ENCODE data around the gene CAMK1G.

CAMK1G gene

GRCh38 chr1:209635850-209636249 lies 52.3 kb downstream of the CAMK1G start:
- DNase-seq (ENCODE audit: low read depth in 2 of 2) = no peak

DNA sequence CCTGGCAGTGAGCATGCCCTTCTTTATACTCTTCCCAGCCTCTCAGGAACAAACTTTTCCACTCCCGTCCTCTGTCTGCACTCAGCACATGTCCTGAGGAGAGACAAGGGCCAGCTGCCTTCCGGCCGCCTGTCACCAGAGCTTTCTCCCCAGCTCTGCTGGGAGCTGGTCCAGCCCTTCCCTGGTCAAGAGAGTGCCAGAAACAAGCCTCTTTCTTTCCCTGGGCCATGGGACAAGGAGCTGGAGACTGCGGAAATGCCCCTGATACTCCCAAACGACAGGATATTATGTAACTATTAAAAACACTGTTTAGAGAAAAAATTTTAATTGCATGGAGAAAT lies 58.3 kb downstream of the CAMK1G start:
- DNase-seq (ENCODE audit: low read depth in 2 of 2) = no peak

DNA sequence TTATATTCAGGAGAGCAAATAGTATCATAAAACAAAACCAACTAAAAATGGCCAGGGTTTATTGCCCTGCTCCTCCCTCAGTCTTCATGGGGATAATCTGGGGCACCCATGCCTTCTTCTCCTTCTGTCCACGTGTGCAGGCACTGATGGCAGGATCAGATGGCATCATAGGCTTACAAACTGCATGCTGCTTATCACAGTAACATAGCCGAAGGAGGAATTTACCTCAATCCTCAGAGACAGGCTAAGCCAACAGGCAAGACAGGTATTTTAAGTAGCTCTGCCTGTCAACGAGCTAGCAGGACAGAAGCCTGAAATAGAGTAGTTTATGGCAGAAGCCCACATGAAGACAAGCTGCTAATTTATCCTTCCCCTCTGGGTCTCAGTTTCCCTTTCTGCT lies 59.3 kb downstream of the CAMK1G start:
- no peak for DNase-seq (ENCODE audit: low read depth in 2 of 2)

- DNase-seq (ENCODE audit: low read depth in 2 of 2) = no peak
These were observed 59.9 kb downstream of the CAMK1G start for GRCh38 chr1:209643285-209644020.

- DNase-seq (ENCODE audit: low read depth in 2 of 2) = no peak
These were observed 62.3 kb downstream of the CAMK1G start for GRCh38 chr1:209645574-209646452.

- DNase-seq (ENCODE audit: low read depth in 2 of 2) = no peak
These were observed 63.0 kb downstream of the CAMK1G start for GRCh38 chr1:209646558-209646957.

GRCh38 chr1:209647156-209647555 lies 63.6 kb downstream of the CAMK1G start:
- no peak for DNase-seq (ENCODE audit: low read depth in 2 of 2)

DNA sequence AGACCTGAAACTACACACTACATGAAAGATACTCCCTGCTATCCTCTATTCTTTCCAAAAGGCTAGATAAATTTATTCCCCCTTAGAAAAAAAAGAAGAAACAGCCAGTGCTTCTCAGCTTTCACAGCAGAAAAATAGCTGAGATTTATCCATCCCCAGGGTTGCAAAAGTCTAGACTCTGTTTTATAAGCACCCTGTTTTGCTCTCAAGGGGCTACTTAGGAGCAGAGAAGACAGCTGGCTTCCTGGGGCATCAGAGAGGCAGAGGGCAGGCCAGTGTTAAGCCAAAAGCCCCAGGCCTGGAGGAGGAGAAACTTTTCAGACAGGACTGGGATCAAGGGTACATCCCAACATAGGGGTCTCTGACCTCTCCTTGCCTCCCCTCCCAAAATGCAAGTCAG lies 64.8 kb downstream of the CAMK1G start:
- no peak for DNase-seq (ENCODE audit: low read depth in 2 of 2)

DNA sequence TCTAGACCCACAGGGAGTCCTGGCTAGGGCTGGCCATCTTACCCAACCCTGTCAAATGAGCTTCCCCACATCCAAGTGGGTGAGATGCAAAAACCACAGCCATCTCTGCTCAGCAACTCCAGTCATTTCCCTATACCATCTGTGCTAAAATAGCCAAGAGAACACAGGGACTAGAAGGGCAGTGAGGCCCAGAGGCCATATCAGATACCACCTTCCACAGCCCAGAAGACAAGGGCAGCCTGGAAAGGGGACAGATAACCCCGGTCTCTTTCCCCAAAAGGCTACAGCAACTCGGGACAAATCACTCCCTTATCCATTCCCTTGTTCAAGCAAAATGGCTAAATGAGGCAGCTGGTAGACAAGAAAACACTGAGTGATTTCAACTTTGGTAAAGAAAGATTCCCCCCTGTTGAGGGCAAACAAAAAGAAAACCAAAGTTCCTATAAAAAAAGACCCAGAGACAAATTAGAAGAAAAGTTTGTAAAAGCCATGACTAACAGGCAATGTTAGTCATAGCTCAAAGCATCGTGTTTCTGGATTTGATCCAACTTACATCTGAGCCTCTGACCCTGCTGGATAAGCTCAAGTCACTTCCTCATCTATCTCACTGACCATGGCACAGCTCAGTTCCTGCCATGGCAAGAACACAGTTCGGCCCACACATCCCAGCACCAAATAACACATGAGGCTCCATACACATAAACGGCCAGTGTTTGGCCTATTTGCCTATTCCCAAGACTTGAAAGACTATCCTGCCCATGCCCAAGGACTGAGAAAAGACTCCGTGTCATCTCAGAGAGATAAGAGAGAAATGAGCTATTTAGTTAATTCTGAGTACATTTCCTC lies 65.6 kb downstream of the CAMK1G start:
- DNase-seq (ENCODE audit: low read depth in 2 of 2) = no peak

- no peak for DNase-seq (ENCODE audit: low read depth in 2 of 2)
These were observed 66.9 kb downstream of the CAMK1G start for GRCh38 chr1:209650454-209650853.

DNA sequence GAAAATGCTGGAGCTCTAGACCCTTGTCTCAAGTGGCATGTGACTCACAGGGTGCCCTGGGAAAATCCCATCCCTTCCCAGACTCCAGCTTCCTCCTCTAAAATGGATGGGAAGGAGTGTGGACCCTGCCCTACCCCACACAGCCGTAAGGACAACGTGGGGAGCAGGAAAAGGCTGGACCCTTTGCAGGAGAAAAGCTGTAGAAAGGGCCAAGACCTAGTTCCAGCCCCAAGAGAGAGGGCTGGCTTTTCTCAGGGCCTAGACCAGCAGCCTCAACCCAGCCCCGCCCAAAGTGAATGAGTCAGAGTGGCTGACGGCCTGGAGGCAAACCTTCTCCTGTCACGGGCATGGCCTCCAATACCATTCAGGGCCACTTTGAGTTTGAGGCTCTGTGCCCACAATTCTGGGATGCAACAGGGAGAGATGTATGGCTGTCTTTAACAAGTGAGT lies 67.6 kb downstream of the CAMK1G start:
- DNase-seq (ENCODE audit: low read depth in 2 of 2) = no peak

DNA sequence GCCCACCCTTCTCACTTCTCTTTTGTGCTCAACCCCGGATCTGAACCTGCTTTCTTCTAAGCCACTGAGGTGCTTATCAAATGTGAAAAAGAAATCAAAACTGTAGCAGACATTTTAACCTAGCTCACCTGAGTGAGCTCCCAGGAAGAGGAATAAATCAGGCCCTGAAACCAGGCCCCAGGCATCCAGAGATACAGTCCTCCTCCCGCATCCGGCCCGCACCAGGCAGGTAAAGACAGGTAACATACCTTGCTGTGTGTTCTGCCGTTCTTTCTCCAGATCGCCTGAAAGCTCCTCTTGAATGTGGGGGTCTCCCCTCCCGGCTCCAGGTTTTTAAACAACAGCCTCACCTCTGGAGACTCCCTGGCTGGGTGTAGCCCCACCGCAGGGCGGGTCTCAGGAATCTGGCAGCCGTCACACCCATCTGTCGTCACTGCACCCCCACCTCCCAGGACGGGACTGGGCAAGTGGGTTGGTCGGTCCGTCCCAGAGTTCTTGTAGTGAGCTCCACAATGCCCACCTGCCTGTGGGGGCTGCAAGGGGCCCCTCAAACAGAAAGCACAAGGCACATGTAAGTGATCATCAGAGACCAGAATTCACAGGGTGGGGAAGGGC lies 68.7 kb downstream of the CAMK1G start, which contains the start of gene LAMB3:
LAMB3 (minus strand) TSS at position 305 of the 615 bp plus-strand sequence. CDS start 1,481 bp downstream, outside the sequence.
- no peak for DNase-seq (ENCODE audit: low read depth in 2 of 2)

DNA sequence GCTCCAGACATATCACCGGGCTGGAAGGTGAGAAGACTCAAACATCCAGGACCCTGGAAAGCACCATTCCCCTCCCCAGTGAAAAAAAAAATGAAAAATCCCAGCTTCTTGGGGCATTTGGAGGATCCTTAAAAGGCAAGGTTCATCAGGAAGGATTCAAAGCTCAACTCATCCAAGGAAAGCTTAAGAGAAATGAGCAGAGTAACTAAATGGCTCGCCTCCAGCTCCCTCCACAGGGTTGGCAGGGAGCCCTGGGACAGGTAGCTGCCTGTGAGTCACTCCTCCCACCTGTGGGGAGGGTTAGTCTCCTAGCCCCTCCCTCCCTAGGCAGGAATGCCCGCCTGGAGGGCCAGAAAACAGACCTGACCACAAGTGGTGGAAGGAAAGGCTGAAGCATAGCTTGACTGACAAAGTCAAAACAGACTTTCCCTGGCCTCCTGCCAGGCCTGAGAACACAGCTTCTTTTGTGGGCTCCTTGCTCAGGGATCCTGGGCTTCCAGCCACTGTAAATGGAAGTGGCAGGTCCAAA lies 69.4 kb downstream of the CAMK1G start:
- DNase-seq (ENCODE audit: low read depth in 2 of 2) = no peak

DNA sequence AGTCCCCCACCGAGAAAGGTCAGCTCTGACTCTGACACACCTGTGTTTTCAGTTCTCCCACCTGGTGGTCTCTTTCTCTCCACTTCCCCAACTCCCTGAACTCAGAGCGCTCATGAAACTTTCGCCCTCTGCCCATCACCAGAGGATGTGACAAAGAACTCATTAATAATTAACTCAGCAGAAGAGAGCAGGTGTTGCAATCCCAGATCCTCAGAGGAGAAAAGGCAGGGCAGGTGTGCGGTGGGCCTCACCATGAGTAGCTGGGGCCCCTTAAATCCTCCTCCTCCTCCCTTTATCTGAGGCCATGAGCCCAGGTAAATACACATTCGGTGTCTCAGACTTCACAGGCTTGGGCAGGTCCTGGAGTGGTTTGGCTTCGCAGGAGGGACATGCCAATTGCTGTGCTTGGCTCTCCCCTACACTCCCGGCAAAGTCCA lies 70.4 kb downstream of the CAMK1G start:
- DNase-seq (ENCODE audit: low read depth in 2 of 2) = no peak

- no peak for DNase-seq (ENCODE audit: low read depth in 2 of 2)
These were observed 72.1 kb downstream of the CAMK1G start for GRCh38 chr1:209655411-209656231.

GRCh38 chr1:209657140-209657879 lies 73.8 kb downstream of the CAMK1G start:
- DNase-seq (ENCODE audit: low read depth in 2 of 2) = no peak

DNA sequence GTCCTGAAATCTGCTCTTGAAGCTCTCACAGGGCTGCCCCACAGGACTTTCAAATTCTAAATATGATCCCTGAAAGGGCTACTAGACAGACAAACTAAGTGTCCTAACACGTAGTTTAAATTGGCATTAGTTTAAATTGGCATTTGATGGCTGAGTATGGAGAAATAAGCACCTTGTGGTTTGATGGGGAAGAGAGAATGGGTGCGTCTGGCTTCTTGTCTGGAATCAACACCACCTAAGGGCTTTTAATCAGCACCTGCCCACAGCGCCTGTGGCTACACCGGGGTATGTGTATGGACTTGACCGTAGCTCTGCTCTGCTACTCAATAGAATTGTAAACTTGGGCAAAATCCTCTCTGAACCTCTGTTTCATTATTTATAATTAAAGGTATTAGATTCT lies 74.4 kb downstream of the CAMK1G start:
- DNase-seq (ENCODE audit: low read depth in 2 of 2) = no peak

DNA sequence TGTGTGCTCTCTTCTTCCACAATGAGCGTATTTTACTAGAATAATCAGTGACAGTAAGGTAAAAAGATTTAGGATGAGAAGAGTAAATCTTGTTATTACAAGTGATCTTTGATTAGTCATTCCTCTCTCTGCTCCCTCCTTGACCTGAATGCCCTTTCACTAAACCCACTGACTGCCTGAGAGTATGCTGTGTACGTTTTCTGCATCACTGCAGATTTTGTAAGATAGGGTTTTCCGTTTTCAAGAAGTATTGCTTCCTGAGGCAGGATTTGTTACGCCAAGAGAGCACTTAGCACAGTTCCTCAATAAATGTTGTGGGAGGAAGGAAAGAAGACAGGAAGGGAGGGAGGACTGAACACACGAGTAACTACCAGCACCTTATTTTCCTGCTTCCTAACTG lies 76.4 kb downstream of the CAMK1G start:
- DNase-seq (ENCODE audit: low read depth in 2 of 2) = no peak

- DNase-seq (ENCODE audit: low read depth in 2 of 2) = no peak
These were observed 77.6 kb downstream of the CAMK1G start for GRCh38 chr1:209661071-209661470.

DNA sequence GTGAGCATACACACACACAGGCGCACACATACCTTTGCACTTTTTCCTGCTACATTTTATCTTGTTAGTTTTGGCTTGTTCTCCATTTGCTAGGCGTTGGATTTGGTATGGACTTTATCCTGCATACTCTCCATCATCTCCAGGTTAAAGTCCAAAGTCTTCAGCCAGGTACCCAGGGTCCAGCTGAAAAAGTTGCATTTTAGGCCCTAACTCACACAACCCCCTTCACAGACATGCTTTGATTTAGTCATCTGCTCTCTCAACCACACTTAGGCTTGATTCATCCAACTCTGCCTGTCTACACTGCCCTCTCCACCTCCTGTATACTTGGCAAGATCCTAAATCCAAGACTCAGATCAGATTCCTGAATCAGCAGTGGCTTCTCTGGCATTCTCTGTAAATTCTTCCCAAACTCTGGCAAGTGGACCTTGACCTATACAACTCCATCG lies 79.4 kb downstream of the CAMK1G start:
- no peak for DNase-seq (ENCODE audit: low read depth in 2 of 2)
